GM23338 (cell line): Measurements from ENCODE around the gene ISL2.

ENCODE experiments used
- EZH2 ChIP-seq: fragments of 200-600 bp; sonication (generic); IDR thresholded peaks from one replicate; pipeline ENCODE4 v1.8.0; 2017; ENCODE audit warnings: antibody characterized with exemption, mild to moderate bottlenecking, low read depth; ENCODE audit not compliant: unreplicated experiment
- EZH2phosphoT487 ChIP-seq: fragments of 200-600 bp; sonication (generic); IDR thresholded peaks from one replicate; pipeline ENCODE4 v1.8.1; 2018; ENCODE audit warnings: antibody characterized with exemption; ENCODE audit not compliant: unreplicated experiment
- NANOG ChIP-seq: IDR thresholded peaks from 2 replicates; pipeline ENCODE4 v1.6.1; 2016; ENCODE audit warnings: antibody characterized with exemption, borderline replicate concordance
- POLR2AphosphoS5 ChIP-seq: IDR thresholded peaks from 2 replicates; pipeline ENCODE4 v1.6.1; 2016; ENCODE audit warnings: antibody characterized with exemption, low read depth
- STAT1 ChIP-seq: IDR thresholded peaks from one replicate; pipeline ENCODE4 v1.6.1; 2016; ENCODE audit warnings: antibody characterized with exemption; ENCODE audit not compliant: unreplicated experiment
- ZNF114 ChIP-seq: fragments of 250-450 bp; sonication (Bioruptor Pico); IDR thresholded peaks from 2 replicates; pipeline ENCODE4 v1.5.0; 2020; ENCODE audit warnings: mild to moderate bottlenecking, moderate library complexity
- ZNF331 ChIP-seq: fragments of 250-450 bp; sonication (Bioruptor Pico); IDR thresholded peaks from 2 replicates; pipeline ENCODE4 v1.5.0; 2020; ENCODE audit warnings: low read depth, mild to moderate bottlenecking, moderate library complexity
- TF ChIP-seq, protein P1 (sequence below), 2 experiments: fragments of 200-600 bp in 1 of 2; sonication (generic) in 1 of 2; conservative IDR thresholded peaks; 2 replicates each; pipeline versions ENCODE4 v1.5.1 to v1.6.1; 2016 to 2017; ENCODE audit warnings: antibody characterized with exemption in 2 of 2, low read depth in 2 of 2, mild to moderate bottlenecking in 2 of 2, moderate library complexity in 1 of 2
- TF ChIP-seq, protein P2 (sequence below): IDR thresholded peaks from one replicate; pipeline ENCODE4 v1.6.1; 2018; ENCODE audit warnings: antibody characterized with exemption; ENCODE audit not compliant: unreplicated experiment
- TF ChIP-seq, protein P3 (sequence below): IDR thresholded peaks from 2 replicates; pipeline ENCODE4 v1.6.1; 2016; ENCODE audit warnings: antibody characterized with exemption

GRCh38 chr15:76359152-76359551 lies 22.6 kb downstream of the ISL2 start:
- no peak for TF ChIP-seq EZH2
- TF ChIP-seq, protein P1, sequence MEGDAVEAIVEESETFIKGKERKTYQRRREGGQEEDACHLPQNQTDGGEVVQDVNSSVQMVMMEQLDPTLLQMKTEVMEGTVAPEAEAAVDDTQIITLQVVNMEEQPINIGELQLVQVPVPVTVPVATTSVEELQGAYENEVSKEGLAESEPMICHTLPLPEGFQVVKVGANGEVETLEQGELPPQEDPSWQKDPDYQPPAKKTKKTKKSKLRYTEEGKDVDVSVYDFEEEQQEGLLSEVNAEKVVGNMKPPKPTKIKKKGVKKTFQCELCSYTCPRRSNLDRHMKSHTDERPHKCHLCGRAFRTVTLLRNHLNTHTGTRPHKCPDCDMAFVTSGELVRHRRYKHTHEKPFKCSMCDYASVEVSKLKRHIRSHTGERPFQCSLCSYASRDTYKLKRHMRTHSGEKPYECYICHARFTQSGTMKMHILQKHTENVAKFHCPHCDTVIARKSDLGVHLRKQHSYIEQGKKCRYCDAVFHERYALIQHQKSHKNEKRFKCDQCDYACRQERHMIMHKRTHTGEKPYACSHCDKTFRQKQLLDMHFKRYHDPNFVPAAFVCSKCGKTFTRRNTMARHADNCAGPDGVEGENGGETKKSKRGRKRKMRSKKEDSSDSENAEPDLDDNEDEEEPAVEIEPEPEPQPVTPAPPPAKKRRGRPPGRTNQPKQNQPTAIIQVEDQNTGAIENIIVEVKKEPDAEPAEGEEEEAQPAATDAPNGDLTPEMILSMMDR (conservative IDR thresholded peaks at IDR 0.05; ENCODE audit: low read depth in 2 of 2) = no peak
- no peak for TF ChIP-seq EZH2phosphoT487
- TF ChIP-seq POLR2AphosphoS5 = no peak
- TF ChIP-seq, protein P2, sequence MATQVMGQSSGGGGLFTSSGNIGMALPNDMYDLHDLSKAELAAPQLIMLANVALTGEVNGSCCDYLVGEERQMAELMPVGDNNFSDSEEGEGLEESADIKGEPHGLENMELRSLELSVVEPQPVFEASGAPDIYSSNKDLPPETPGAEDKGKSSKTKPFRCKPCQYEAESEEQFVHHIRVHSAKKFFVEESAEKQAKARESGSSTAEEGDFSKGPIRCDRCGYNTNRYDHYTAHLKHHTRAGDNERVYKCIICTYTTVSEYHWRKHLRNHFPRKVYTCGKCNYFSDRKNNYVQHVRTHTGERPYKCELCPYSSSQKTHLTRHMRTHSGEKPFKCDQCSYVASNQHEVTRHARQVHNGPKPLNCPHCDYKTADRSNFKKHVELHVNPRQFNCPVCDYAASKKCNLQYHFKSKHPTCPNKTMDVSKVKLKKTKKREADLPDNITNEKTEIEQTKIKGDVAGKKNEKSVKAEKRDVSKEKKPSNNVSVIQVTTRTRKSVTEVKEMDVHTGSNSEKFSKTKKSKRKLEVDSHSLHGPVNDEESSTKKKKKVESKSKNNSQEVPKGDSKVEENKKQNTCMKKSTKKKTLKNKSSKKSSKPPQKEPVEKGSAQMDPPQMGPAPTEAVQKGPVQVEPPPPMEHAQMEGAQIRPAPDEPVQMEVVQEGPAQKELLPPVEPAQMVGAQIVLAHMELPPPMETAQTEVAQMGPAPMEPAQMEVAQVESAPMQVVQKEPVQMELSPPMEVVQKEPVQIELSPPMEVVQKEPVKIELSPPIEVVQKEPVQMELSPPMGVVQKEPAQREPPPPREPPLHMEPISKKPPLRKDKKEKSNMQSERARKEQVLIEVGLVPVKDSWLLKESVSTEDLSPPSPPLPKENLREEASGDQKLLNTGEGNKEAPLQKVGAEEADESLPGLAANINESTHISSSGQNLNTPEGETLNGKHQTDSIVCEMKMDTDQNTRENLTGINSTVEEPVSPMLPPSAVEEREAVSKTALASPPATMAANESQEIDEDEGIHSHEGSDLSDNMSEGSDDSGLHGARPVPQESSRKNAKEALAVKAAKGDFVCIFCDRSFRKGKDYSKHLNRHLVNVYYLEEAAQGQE = no peak
- no peak for TF ChIP-seq STAT1
- no peak for TF ChIP-seq NANOG
- TF ChIP-seq, protein P3, sequence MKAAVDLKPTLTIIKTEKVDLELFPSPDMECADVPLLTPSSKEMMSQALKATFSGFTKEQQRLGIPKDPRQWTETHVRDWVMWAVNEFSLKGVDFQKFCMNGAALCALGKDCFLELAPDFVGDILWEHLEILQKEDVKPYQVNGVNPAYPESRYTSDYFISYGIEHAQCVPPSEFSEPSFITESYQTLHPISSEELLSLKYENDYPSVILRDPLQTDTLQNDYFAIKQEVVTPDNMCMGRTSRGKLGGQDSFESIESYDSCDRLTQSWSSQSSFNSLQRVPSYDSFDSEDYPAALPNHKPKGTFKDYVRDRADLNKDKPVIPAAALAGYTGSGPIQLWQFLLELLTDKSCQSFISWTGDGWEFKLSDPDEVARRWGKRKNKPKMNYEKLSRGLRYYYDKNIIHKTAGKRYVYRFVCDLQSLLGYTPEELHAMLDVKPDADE = no peak
- TF ChIP-seq ZNF331 (CRISPR knock-in tag) = no peak
- no peak for TF ChIP-seq ZNF114 (CRISPR knock-in tag)
